Measurements from ENCODE around the gene EPC1.

The EPC1 gene

GRCh38 chr10:32307609-32308008, 39.3 kb downstream of the EPC1 start:
- Histone ChIP-seq H3K4me3 (ENCODE audit: low read depth, low read length) (no peak overlapping the region), H3K27ac (ENCODE audit: extremely low read depth, low read depth, low read length) (no peak overlapping the region), H3K4me1 (ENCODE audit: control insufficient read depth, insufficient read depth, low read length) (no peaks in the 10 kb centered on the region), H3K9me3 (ENCODE audit: control insufficient read depth, insufficient read depth, low read depth, low read length) (no peaks in the 10 kb centered on the region), H3K36me3 (ENCODE audit: control insufficient read depth in 2 of 2, insufficient read depth in 1 of 2, low read length in 2 of 2) (peaks cover 6 to 29% of the 10 kb centered on the region in 2 experiments; a peak in 2 of 3 replicates)
- ChIA-PET CTCF (no interaction called here), POLR2A (no interaction called here)
- no peak for TF ChIP-seq GLI2 (tag by site-specific recombination; IDR thresholded peaks at IDR 0.05; ENCODE audit: borderline replicate concordance, low read depth)
- no peak for TF ChIP-seq ZNF645 (tag by site-specific recombination; IDR thresholded peaks at IDR 0.05)
- TF ChIP-seq HOXA7 (CRISPR knock-in tag; IDR thresholded peaks at IDR 0.05; ENCODE audit: borderline replicate concordance) = no peak
- TF ChIP-seq ZNF16 (tag by site-specific recombination; IDR thresholded peaks at IDR 0.05; ENCODE audit: low read depth) = no peak
- TF ChIP-seq FEZF1 (tag by site-specific recombination; IDR thresholded peaks at IDR 0.05) = no peak

GRCh38 chr10:32299354-32299980, 47.5 kb downstream of the EPC1 start:
- ChIA-PET POLR2A (no interaction called here), CTCF (interaction anchor here (0.7 to 1.0 kb wide), 2 partner anchors 23 to 30 kb away, joined by 3 read pairs; no protein-coding TSS in a partner anchor)
- Histone ChIP-seq H3K9me3 (ENCODE audit: control insufficient read depth, insufficient read depth, low read depth, low read length) (no peaks in the 10 kb centered on the region), H3K4me1 (ENCODE audit: control insufficient read depth, insufficient read depth, low read length) (no peaks in the 10 kb centered on the region), H3K27ac (ENCODE audit: extremely low read depth, low read depth, low read length) (no peak overlapping the region), H3K36me3 (ENCODE audit: control insufficient read depth in 2 of 2, insufficient read depth in 1 of 2, low read length in 2 of 2) (peaks cover 6 to 20% of the 10 kb centered on the region in 2 experiments; a peak in 2 of 3 replicates), H3K4me3 (ENCODE audit: low read depth, low read length) (no peak overlapping the region)
- TF ChIP-seq, protein P1, sequence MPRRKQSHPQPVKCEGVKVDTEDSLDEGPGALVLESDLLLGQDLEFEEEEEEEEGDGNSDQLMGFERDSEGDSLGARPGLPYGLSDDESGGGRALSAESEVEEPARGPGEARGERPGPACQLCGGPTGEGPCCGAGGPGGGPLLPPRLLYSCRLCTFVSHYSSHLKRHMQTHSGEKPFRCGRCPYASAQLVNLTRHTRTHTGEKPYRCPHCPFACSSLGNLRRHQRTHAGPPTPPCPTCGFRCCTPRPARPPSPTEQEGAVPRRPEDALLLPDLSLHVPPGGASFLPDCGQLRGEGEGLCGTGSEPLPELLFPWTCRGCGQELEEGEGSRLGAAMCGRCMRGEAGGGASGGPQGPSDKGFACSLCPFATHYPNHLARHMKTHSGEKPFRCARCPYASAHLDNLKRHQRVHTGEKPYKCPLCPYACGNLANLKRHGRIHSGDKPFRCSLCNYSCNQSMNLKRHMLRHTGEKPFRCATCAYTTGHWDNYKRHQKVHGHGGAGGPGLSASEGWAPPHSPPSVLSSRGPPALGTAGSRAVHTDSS (tag by site-specific recombination; IDR thresholded peaks at IDR 0.05) = peak; percentile 89
- TF ChIP-seq ZNF416 (tag by site-specific recombination; IDR thresholded peaks at IDR 0.05) = no peak

GRCh38 chr10:32298075-32298812, 48.7 kb downstream of the EPC1 start:
- Histone ChIP-seq H3K9me3 (ENCODE audit: control insufficient read depth, insufficient read depth, low read depth, low read length) (no peaks in the 10 kb centered on the region), H3K4me1 (ENCODE audit: control insufficient read depth, insufficient read depth, low read length) (no peaks in the 10 kb centered on the region), H3K36me3 (ENCODE audit: control insufficient read depth in 2 of 2, insufficient read depth in 1 of 2, low read length in 2 of 2) (peaks cover 5 to 13% of the 10 kb centered on the region in 2 experiments; a peak in 2 of 3 replicates), H3K27ac (ENCODE audit: extremely low read depth, low read depth, low read length) (no peak overlapping the region), H3K4me3 (ENCODE audit: low read depth, low read length) (no peak overlapping the region)
- ChIA-PET CTCF (no interaction called here), POLR2A (interaction anchor here (0.6 kb wide), 1 partner anchor 73 kb away, joined by 3 read pairs; no protein-coding TSS in a partner anchor)
- no peak for TF ChIP-seq ZNF843 (tag by site-specific recombination; IDR thresholded peaks at IDR 0.05)
- TF ChIP-seq ZNF701 (tag by site-specific recombination; IDR thresholded peaks at IDR 0.05) = no peak
- TF ChIP-seq KLF7 (tag by site-specific recombination; IDR thresholded peaks at IDR 0.05; ENCODE audit: borderline replicate concordance) = no peak
- no peak for TF ChIP-seq ZNF664 (tag by site-specific recombination; IDR thresholded peaks at IDR 0.05)
- no peak for TF ChIP-seq KLF9 (tag by site-specific recombination; IDR thresholded peaks at IDR 0.05; ENCODE audit: low read depth)
- TF ChIP-seq OSR2 (tag by site-specific recombination; IDR thresholded peaks at IDR 0.05) = no peak
- TF ChIP-seq, protein P2, sequence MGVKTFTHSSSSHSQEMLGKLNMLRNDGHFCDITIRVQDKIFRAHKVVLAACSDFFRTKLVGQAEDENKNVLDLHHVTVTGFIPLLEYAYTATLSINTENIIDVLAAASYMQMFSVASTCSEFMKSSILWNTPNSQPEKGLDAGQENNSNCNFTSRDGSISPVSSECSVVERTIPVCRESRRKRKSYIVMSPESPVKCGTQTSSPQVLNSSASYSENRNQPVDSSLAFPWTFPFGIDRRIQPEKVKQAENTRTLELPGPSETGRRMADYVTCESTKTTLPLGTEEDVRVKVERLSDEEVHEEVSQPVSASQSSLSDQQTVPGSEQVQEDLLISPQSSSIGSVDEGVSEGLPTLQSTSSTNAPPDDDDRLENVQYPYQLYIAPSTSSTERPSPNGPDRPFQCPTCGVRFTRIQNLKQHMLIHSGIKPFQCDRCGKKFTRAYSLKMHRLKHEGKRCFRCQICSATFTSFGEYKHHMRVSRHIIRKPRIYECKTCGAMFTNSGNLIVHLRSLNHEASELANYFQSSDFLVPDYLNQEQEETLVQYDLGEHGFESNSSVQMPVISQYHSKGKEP (tag by site-specific recombination; IDR thresholded peaks at IDR 0.05) = no peak
- no peak for TF ChIP-seq FEZF1 (tag by site-specific recombination; IDR thresholded peaks at IDR 0.05)
- no peak for TF ChIP-seq ZNF155 (tag by site-specific recombination; IDR thresholded peaks at IDR 0.05)
- TF ChIP-seq ZNF335 (tag by site-specific recombination; conservative IDR thresholded peaks at IDR 0.05) = no peak
- TF ChIP-seq ZBTB11 (tag by site-specific recombination; conservative IDR thresholded peaks at IDR 0.05; ENCODE audit: low read depth) = no peak
